NCI-H1092 (cell line): ENCODE data around the gene KRTAP1-1.
"Not testable (repeated sequence)": the region's sequence is repeated elsewhere in the genome, so short reads cannot be mapped to it uniquely, and the experiment has no call there.

ENCODE experiments used
- DNase-seq: peaks from one replicate; lab custom pipeline; 2025; lab: John Stamatoyannopoulos, UW

The KRTAP1-1 gene

GRCh38 chr17:41012326-41013120 lies 28.7 kb downstream of the KRTAP1-1 start:
- DNase-seq: no peak

DNA sequence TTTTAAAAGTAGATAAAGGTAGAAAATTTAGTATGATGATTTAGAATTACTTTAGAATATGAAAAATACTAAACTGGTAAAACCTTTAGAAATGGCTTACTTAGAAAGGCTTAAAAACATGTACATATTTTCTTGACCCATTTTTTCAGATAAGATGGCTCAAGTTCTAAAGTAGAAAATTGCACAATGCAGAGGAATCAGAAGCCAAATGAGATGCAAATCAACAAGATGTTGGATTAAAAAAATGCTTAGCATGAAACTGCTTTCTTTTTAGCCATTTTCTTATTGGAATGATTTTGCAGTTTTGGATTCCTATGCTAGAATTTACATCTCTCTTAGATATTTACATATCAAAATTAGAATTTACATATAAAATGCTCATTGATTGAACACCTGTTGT lies 30.8 kb downstream of the KRTAP1-1 start:
- DNase-seq: no peak

- no peak for DNase-seq
Measured at GRCh38 chr17:41009936-41010335, 31.3 kb downstream of the KRTAP1-1 start.

DNA sequence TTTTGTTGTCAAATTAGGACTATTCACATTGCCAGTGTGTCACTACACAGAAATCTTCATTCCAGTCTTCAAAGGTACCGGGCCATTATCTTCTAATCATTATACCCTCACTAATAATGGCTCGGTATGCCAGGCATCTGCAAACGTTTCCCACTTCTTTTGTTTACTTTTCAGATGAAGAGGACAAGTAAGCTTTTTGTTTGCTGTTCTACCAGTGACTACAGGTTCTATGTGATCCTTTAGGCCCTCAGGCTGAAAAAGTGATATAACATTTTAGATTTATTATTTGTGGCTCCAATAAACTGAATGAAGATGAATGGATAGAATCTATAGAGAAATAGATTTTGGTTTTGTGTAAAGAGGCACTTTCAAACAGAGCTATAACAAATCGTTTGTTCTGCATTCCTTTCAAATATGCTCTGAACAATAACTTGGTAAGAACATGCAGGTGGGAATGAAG lies 31.9 kb downstream of the KRTAP1-1 start:
- DNase-seq: no peak

- DNase-seq: no peak
Measured at GRCh38 chr17:41008811-41009210, 32.4 kb downstream of the KRTAP1-1 start, which contains the start of gene KRTAP3-1. Gene KRTAP3-1 (minus strand): TSS chr17:41009128. CDS start chr17:41009074, 54 bp downstream.

GRCh38 chr17:41004397-41004796 lies 36.9 kb downstream of the KRTAP1-1 start:
- DNase-seq: no peak

DNA sequence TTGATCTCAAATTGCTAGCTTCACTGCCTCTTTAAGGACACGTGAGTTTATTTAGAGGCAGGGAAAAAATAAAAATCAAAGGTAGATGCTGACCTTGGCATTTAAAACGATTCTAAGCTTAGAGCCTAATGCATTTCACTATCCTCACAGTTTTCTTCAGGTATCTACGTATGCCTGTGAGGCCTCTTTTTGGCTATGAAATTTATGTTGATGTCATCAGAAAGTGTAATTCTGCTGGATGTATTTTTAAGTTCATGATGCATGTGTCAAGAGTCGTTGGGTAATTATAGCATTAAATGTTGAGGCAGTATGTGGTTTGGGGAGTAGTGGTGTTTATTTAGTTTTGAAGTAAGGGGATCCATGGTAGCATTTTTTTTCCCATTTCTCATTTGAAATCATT lies 37.3 kb downstream of the KRTAP1-1 start:
- DNase-seq: no peak

DNA sequence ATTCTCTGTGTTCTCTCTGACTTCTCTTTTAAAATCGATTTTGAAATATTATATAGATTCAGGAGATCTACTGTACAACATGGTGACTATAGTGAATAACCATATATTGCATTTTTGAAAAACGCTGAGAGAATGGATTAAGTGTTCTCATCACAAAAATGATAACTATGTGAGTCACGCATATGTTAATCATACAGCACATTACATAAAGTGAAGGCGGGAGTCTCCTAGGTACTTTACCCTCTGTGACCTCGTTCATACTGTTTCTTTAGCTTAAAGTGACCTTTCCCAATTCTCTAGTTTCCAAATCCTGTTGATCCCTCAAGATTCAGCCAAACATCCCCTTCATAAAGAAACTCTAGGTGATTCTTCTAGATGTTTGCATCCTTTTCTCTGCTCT lies 38.4 kb downstream of the KRTAP1-1 start:
- DNase-seq: no peak

- no peak for DNase-seq
Measured at GRCh38 chr17:41001795-41002194, 39.5 kb downstream of the KRTAP1-1 start.

- DNase-seq: not testable (repeated sequence)
Measured at GRCh38 chr17:40999563-40999962, 41.7 kb downstream of the KRTAP1-1 start, which contains the start of gene KRTAP3-2. Gene KRTAP3-2 (minus strand): TSS chr17:40999906. CDS start chr17:40999853, 53 bp downstream.

DNA sequence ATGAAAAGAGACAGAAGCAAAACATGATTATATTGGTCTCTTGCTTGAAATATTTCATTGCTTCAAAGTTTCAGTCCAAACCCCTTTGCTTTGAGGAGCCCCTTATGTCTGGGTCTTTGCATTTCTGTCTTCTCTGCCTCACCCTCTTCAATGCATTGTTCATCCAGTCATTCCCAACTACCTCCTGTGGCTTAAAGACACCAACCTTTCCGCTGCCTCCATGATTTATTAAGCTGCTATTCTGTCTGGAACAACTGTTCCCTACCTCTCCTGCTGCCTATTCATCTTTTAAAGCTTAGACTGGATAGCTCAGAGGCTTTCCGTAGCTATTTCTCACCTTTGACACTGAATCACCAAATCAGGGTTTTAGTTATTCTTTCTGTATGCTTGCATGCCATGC lies 43.9 kb downstream of the KRTAP1-1 start:
- DNase-seq: no peak

DNA sequence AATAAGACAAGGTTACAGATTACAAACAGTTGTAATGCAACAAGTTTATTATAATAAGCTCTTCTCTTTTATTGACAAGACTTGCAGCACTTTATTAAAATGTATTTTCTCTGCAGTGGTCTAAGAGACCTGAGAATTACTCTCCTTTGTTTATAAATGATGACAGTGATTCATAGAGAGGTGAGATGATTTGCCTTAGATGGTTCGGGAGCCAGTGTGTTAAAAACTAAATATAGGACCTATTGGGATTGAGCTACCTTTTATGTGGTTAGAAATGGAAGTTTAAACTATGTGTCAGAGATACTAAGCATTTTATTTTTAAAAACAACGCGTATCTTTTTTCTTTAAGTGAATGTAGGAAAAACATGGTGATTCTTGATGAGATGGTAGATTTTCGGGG lies 44.4 kb downstream of the KRTAP1-1 start:
- DNase-seq: no peak

GRCh38 chr17:40995116-40995515 lies 46.1 kb downstream of the KRTAP1-1 start:
- DNase-seq: no peak

- DNase-seq: no peak
Measured at GRCh38 chr17:40993839-40994238, 47.4 kb downstream of the KRTAP1-1 start, which contains the start of gene KRTAP3-3. Gene KRTAP3-3 (minus strand): TSS chr17:40994164. CDS start chr17:40994097, 67 bp downstream.

- DNase-seq: no peak
Measured at GRCh38 chr17:40993084-40993483, 48.2 kb downstream of the KRTAP1-1 start.

DNA sequence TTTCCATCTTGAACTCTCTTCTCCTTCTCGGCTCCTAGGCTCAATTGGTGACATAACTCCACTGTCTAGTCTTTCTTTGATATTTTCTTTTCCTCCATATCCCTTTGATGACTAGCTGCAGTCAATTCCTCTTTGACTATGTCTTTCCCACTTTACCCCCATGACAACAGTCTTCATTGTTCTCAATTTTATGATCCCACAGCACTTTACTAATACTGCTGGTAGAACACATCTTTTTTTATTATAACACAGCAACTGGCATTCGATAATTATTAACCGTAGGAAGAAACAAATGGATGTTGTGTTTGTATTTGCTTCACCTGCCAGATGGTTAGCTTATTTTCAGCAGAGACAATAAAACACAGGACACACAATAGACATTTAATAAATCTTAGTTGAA lies 48.6 kb downstream of the KRTAP1-1 start:
- no peak for DNase-seq
